Erythroblast (primary cell): ENCODE data around the gene STPG3.

Experiments
- GATA1 ChIP-seq: IDR thresholded peaks from 2 replicates; pipeline ENCODE4 v1.6.1; 2011; ENCODE audit warnings: low read depth, mild to moderate bottlenecking, control low read depth, low read length, moderate library complexity
- POLR2A ChIP-seq: IDR thresholded peaks from 2 replicates; pipeline ENCODE4 v1.6.1; 2011; ENCODE audit warnings: mild to moderate bottlenecking, low read length

DNA sequence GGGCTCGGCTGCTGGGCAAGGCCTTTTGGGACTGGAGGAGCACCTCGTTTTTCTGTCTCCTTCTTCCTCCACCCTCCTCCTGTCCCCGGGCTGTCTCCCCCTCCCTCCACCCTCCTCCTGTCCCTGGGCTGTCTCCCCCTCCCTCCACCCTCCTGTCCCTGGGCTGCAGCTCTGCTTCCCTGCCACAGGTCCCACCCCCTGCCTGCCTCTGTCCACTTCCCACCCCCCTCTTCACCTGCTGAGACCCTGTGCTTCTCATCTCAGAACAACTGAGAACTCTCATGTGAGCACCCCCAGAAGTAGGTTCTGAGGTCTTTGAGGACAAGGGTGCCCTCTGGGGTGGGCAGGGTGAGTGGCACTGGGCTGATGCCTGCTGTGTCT is 20.6 kb downstream of the STPG3 start:
- TF ChIP-seq POLR2A (no peak), GATA1 (no peak)
